Vagina (tissue), 2 donors: ENCODE measurements around the gene SETD4.

ENCODE experiments used
- CTCF ChIP-seq, 3 experiments: fragments of 450-650 bp in 2 of 3; fragments of 200-600 bp in 1 of 3; sonication (generic) in 1 of 3; IDR thresholded peaks; one replicate each; pipeline ENCODE4 v1.5.1; 2017 to 2019; ENCODE audit warnings: antibody characterized with exemption in 3 of 3, mild to moderate bottlenecking in 2 of 3, moderate library complexity in 2 of 3
- POLR2A ChIP-seq, 2 donors: fragments of 450-650 bp; IDR thresholded peaks; one replicate each; pipeline ENCODE4 v1.6.1; 2017; ENCODE audit warnings: antibody characterized with exemption in 2 of 2, mild to moderate bottlenecking in 2 of 2, moderate library complexity in 2 of 2
- POLR2AphosphoS5 ChIP-seq, 2 donors: sonication (generic); formaldehyde crosslinking; IDR thresholded peaks; one replicate each; pipeline ENCODE4 v1.9.0; 2017; ENCODE audit warnings: antibody characterized with exemption in 2 of 2, mild to moderate bottlenecking in 2 of 2, low read depth in 1 of 2; ENCODE audit not compliant: insufficient read depth in 1 of 2

- no peak for TF ChIP-seq POLR2AphosphoS5 (IDR thresholded peaks at IDR 0.05; ENCODE audit: insufficient read depth in 1 of 2, low read depth in 1 of 2)
- no peak for TF ChIP-seq POLR2A (IDR thresholded peaks at IDR 0.05)
- no peak for TF ChIP-seq CTCF (IDR thresholded peaks at IDR 0.05)
Measured at GRCh38 chr21:36044056-36044455, 16.3 kb downstream of the SETD4 start.
